ENCODE data around the gene TSPO2. TPM values are rescaled to one million over a fixed set of nuclear protein-coding genes. Genes with fewer than 3 reads are reported as not detected.

TSPO2 gene
- total and polyA plus RNA-seq, 2 of the 8 experiments (the other 6 are each of a cell fraction or from before 2014, with no cell fraction given), result not detected

DNA sequence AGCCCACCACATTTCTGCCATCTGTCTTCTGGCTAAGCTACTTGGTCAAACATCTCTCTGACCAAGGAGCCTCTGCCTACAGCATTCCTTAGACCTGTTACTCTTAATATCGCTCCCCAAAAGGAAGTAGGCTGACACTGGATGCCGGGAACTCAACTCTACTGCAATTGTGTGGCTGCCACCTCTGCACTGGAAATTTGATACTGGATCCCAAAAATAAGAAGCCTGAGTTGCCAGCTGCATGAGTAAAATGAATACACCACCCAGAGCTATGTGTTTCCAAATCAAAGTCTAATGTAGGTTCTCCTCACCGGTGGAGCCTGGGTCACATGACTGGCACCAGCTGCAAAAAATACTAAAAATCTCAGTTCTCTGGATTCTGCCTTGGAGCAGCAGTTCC is 40.1 kb upstream of the TSPO2 start:
- Histone ChIP-seq H2BK5ac (ENCODE audit: low read depth, low read length) (no peak overlapping the region), H3K18ac (ENCODE audit: extremely low read depth, low read length) (no peak overlapping the region), H3K36me3 (ENCODE audit: control insufficient read depth in 2 of 4, insufficient read depth in 4 of 4, low read length in 3 of 4) (no peaks in the 10 kb centered on the region), H2BK12ac (ENCODE audit: low read depth, low read length) (no peak overlapping the region), H2AK5ac (ENCODE audit: low read depth, low read length) (no peak overlapping the region), H3K79me2 (ENCODE audit: control insufficient read depth in 1 of 2, insufficient read depth in 2 of 2, low read length in 2 of 2) (no peaks in the 10 kb centered on the region), H3K4me1 (replicated peaks in 1 of 4; ENCODE audit: control insufficient read depth in 3 of 4, insufficient read depth in 4 of 4, low read length in 3 of 4) (peaks cover under 1 to 15% (median 9%) of the 10 kb centered on the region in 4 experiments), H3K56ac (replicated peaks; ENCODE audit: insufficient read length, low read depth, low read length) (no peak overlapping the region), H3K27ac (ENCODE audit: low read depth, low read length) (no peak overlapping the region), H4K5ac (ENCODE audit: insufficient read length, low read depth, low read length) (no peak overlapping the region), H3K27me3 (replicated peaks in 1 of 4; ENCODE audit: control insufficient read depth in 3 of 4, extremely low read depth in 1 of 4, insufficient read depth in 3 of 4, low read length in 3 of 4) (no peaks in the 10 kb centered on the region; a peak in 2 of 7 replicates), H4K91ac (replicated peaks; ENCODE audit: insufficient read length, low read length) (no peak overlapping the region), H3K9me3 (ENCODE audit: insufficient read depth in 2 of 2, low read depth in 1 of 2, low read length in 1 of 2) (no peaks in the 10 kb centered on the region), H3K9ac (replicated peaks in 1 of 4; ENCODE audit: extremely low read depth in 1 of 4, low read depth in 3 of 4, low read length in 3 of 4) (no peak overlapping the region), H2BK120ac (replicated peaks; ENCODE audit: low read depth, low read length) (peak overlapping the region; percentile 13), H3K4me2 (ENCODE audit: insufficient read depth in 1 of 2, low read depth in 2 of 2, low read length in 2 of 2) (no peak overlapping the region), H3K23me2 (ENCODE audit: low read depth, low read length) (no peaks in the 10 kb centered on the region), H3K14ac (ENCODE audit: insufficient read length) (no peak overlapping the region), H4K20me1 (replicated peaks in 1 of 2; ENCODE audit: control insufficient read depth in 1 of 2, insufficient read depth in 2 of 2, low read length in 2 of 2) (no peaks in the 10 kb centered on the region), H3K23ac (ENCODE audit: insufficient read length) (no peak overlapping the region), H4K8ac (ENCODE audit: extremely low read depth, insufficient read depth, low read length) (no peak overlapping the region), H3K79me1 (ENCODE audit: low read depth, low read length) (no peaks in the 10 kb centered on the region), H2BK20ac (ENCODE audit: low read length) (no peak overlapping the region), H2BK15ac (ENCODE audit: low read length) (no peak overlapping the region), H3K4ac (replicated peaks; ENCODE audit: insufficient read length, low read depth, low read length) (no peak overlapping the region), H2AFZ (ENCODE audit: low read length) (no peak overlapping the region), H3K4me3 (ENCODE audit: extremely low read depth in 1 of 4, insufficient read depth in 2 of 4, low read depth in 3 of 4, low read length in 4 of 4) (no peak overlapping the region)
- no peak for TF ChIP-seq SUZ12 (IDR thresholded peaks at IDR 0.05; ENCODE audit: low read length)
- no peak for TF ChIP-seq SAP30 (IDR thresholded peaks at IDR 0.05; ENCODE audit: insufficient read depth, insufficient replicate concordance, low read length)
- TF ChIP-seq KDM5A (IDR thresholded peaks at IDR 0.05; ENCODE audit: low read length), result no peak
- TF ChIP-seq GABPA (IDR thresholded peaks at IDR 0.05; ENCODE audit: borderline replicate concordance, insufficient read depth, low read length), result no peak
- TF ChIP-seq RNF2 (IDR thresholded peaks at IDR 0.05; ENCODE audit: borderline replicate concordance, low read depth, low read length, missing control alignments, poor library complexity, severe bottlenecking), result no peak
- TF ChIP-seq POLR2A (IDR thresholded peaks at IDR 0.05; ENCODE audit: control extremely low read depth in 1 of 2, low read depth in 2 of 2, low read length in 2 of 2), result no peak
- no peak for TF ChIP-seq HDAC6 (IDR thresholded peaks at IDR 0.05; ENCODE audit: low read depth, low read length)
- no peak for TF ChIP-seq POLR2AphosphoS5 (IDR thresholded peaks at IDR 0.05; ENCODE audit: low read depth, low read length)
- no peak for TF ChIP-seq CBX8 (IDR thresholded peaks at IDR 0.05; ENCODE audit: borderline replicate concordance, low read depth, low read length)
- TF ChIP-seq SIN3A (conservative IDR thresholded peaks at IDR 0.05 in 1 of 2, IDR thresholded peaks at IDR 0.05 in 1 of 2; ENCODE audit: low read depth in 1 of 2, low read length in 2 of 2), result no peak
- 93% methylated on average over 3 of the region's 3 CpGs; no CpG with 5 or more reads in 1 of the 2 experiments for WGBS, 2 experiments (ENCODE audit: extremely low coverage in 1 of 2, insufficient coverage in 1 of 2, insufficient read length in 1 of 2, insufficient replicate concordance in 2 of 2, low coverage in 1 of 2, low lambda C conversion rate in 2 of 2, missing lambda C conversion rate in 1 of 2)
- ChIA-PET CTCF (ENCODE audit: partially characterized antibody) (interaction anchor here (1.0 to 2.2 kb wide), 6 partner anchors 9 to 91 kb away, joined by 3 to 12 read pairs (median 3); no protein-coding TSS in a partner anchor), POLR2A (ENCODE audit: partially characterized antibody) (no interaction called here)
- FAIRE-seq (no peak), DNase-seq (ENCODE audit: low read depth in 1 of 2, low spot score in 2 of 2) (no peak)

Data from H1 (cell line).